ENCODE data around the gene NR5A2. TPM values are rescaled to one million over a fixed set of nuclear protein-coding genes. Genes with fewer than 3 reads are reported as not detected.

The NR5A2 gene
- total and polyA plus RNA-seq, 4 donors, result 1.7 to 3.4 (median 2.3) TPM

DNA sequence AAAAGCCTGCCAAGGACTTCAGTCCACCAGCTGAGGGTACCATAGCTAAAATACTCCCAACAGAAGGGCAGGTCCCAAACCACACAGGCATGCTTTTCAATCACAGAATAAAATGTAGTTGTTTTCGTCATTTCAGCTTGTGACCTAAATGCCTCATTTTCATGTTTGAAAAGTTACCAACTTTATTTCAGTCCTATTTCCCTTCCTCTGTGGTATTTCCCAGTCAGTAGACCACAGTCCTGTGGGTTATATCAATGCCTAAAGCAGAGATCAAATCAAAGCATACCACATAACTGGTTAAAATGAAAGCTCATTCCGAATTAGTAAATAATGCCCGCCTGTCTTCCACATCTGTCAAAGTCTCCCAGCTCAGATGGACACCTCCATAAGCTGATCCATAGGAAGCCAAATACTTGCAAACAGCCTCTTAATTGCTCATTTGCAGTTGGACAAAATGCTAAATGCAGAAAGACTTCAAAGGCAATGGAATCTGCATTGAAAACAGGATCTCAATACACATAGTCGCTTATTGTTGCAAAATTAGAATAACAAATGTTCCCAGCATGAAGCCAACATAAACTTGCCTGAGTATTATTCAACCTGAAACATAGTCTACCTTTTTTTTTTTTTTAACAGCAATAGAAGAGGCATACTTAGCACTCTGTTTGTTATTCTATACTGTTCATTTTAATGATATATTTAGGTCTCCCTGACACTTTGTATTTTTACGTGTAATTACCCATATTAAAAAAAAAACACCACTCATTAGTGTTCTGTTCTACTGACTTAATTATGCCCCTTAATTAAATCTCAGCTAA lies 53.9 kb downstream of the NR5A2 start:
- H3K27ac ChIP-seq (ENCODE audit: low read depth, low read length), result no peak overlapping the region
- H3K4me1 ChIP-seq (ENCODE audit: control insufficient read depth, insufficient read depth, low read length), result no peaks in the 10 kb centered on the region
- no peaks in the 10 kb centered on the region for H3K36me3 ChIP-seq (ENCODE audit: control insufficient read depth, insufficient read depth, low read length)
- peak in 2 of 6 donors; percentile 29 to 31 for DNase-seq (ENCODE audit: low read depth in 4 of 6, low spot score in 6 of 6)
- H3K4me3 ChIP-seq (ENCODE audit: low read depth, low read length), result no peak overlapping the region
- peaks cover 15% of the 10 kb centered on the region for H3K27me3 ChIP-seq (ENCODE audit: control insufficient read depth, insufficient read depth, low read length)
- WGBS (ENCODE audit: insufficient coverage), result 27% methylated on average over 3 of the region's 5 CpGs
- no peaks in the 10 kb centered on the region for H3K9me3 ChIP-seq (ENCODE audit: control insufficient read depth, insufficient read depth, low read length)

GRCh38 chr1:200081969-200082245 lies 54.4 kb downstream of the NR5A2 start:
- Histone ChIP-seq H3K4me1 (ENCODE audit: control insufficient read depth, insufficient read depth, low read length) (no peaks in the 10 kb centered on the region), H3K27me3 (ENCODE audit: control insufficient read depth, insufficient read depth, low read length) (peaks cover 15% of the 10 kb centered on the region), H3K36me3 (ENCODE audit: control insufficient read depth, insufficient read depth, low read length) (no peaks in the 10 kb centered on the region), H3K27ac (ENCODE audit: low read depth, low read length) (no peak overlapping the region), H3K9me3 (ENCODE audit: control insufficient read depth, insufficient read depth, low read length) (no peaks in the 10 kb centered on the region), H3K4me3 (ENCODE audit: low read depth, low read length) (no peak overlapping the region)
- peak in 2 of 6 donors; percentile 9 to 36 for DNase-seq (ENCODE audit: low read depth in 4 of 6, low spot score in 6 of 6)
- WGBS (ENCODE audit: insufficient coverage), result no CpG with 5 or more reads among the region's 3 CpGs

GRCh38 chr1:200082329-200082728 lies 54.8 kb downstream of the NR5A2 start:
- H3K27me3 ChIP-seq (ENCODE audit: control insufficient read depth, insufficient read depth, low read length), result peaks cover 15% of the 10 kb centered on the region
- no peak overlapping the region for H3K27ac ChIP-seq (ENCODE audit: low read depth, low read length)

GRCh38 chr1:200090252-200091159 lies 63.0 kb downstream of the NR5A2 start:
- H3K4me1 ChIP-seq (ENCODE audit: control insufficient read depth, insufficient read depth, low read length), result no peaks in the 10 kb centered on the region
- H3K4me3 ChIP-seq (ENCODE audit: low read depth, low read length), result no peak overlapping the region
- no peak overlapping the region for H3K27ac ChIP-seq (ENCODE audit: low read depth, low read length)
- WGBS (ENCODE audit: insufficient coverage), result no CpG with 5 or more reads among the region's 5 CpGs
- DNase-seq (ENCODE audit: low read depth in 4 of 6, low spot score in 6 of 6), result no peak
- no peaks in the 10 kb centered on the region for H3K27me3 ChIP-seq (ENCODE audit: control insufficient read depth, insufficient read depth, low read length)
- no peaks in the 10 kb centered on the region for H3K36me3 ChIP-seq (ENCODE audit: control insufficient read depth, insufficient read depth, low read length)
- H3K9me3 ChIP-seq (ENCODE audit: control insufficient read depth, insufficient read depth, low read length), result no peaks in the 10 kb centered on the region

More at GRCh38 chr1:200082329-200082728, 54.8 kb downstream of the NR5A2 start:
- Histone ChIP-seq H3K36me3 (ENCODE audit: control insufficient read depth, insufficient read depth, low read length) (no peaks in the 10 kb centered on the region), H3K4me3 (ENCODE audit: low read depth, low read length) (no peak overlapping the region), H3K4me1 (ENCODE audit: control insufficient read depth, insufficient read depth, low read length) (no peaks in the 10 kb centered on the region), H3K9me3 (ENCODE audit: control insufficient read depth, insufficient read depth, low read length) (no peaks in the 10 kb centered on the region)
- WGBS (ENCODE audit: insufficient coverage), result no CpG with 5 or more reads among the region's 2 CpGs
- no peak for DNase-seq (ENCODE audit: low read depth in 4 of 6, low spot score in 6 of 6)

DNA sequence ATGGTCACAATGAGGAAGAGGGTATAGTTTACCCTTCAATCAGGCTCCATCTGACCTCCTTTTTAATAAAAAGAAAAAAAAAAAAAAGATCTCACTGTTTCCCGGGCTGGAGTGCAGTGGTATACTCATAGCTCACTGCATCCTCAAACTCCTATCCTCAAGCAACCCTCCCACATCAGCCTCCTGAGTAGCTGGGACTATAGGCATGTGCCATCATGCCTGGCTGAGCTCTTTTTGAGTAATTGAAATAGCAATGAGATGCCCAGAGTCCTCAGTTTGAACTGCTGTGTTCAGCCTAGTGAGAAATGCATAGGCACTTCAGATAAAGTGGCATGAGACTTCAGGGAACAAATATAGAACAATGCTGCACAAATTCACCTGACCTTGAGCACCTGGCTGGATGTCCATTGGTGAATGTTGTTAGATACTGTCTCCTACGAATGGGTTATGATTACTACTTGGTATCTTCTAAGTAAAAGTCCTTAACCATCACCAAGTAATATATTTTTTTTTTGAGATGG lies 67.6 kb downstream of the NR5A2 start:
- Histone ChIP-seq H3K27ac (ENCODE audit: low read depth, low read length) (no peak overlapping the region), H3K9me3 (ENCODE audit: control insufficient read depth, insufficient read depth, low read length) (no peaks in the 10 kb centered on the region), H3K36me3 (ENCODE audit: control insufficient read depth, insufficient read depth, low read length) (no peaks in the 10 kb centered on the region), H3K4me1 (ENCODE audit: control insufficient read depth, insufficient read depth, low read length) (no peaks in the 10 kb centered on the region), H3K27me3 (ENCODE audit: control insufficient read depth, insufficient read depth, low read length) (no peaks in the 10 kb centered on the region), H3K4me3 (ENCODE audit: low read depth, low read length) (no peak overlapping the region)
- DNase-seq (ENCODE audit: low read depth in 4 of 6, low spot score in 6 of 6), result no peak
- no CpG with 5 or more reads among the region's 2 CpGs for WGBS (ENCODE audit: insufficient coverage)

GRCh38 chr1:200096774-200097173 lies 69.3 kb downstream of the NR5A2 start:
- no peaks in the 10 kb centered on the region for H3K9me3 ChIP-seq (ENCODE audit: control insufficient read depth, insufficient read depth, low read length)
- no peak overlapping the region for H3K27ac ChIP-seq (ENCODE audit: low read depth, low read length)
- no peak overlapping the region for H3K4me3 ChIP-seq (ENCODE audit: low read depth, low read length)
- H3K27me3 ChIP-seq (ENCODE audit: control insufficient read depth, insufficient read depth, low read length), result no peaks in the 10 kb centered on the region
- no peak for DNase-seq (ENCODE audit: low read depth in 4 of 6, low spot score in 6 of 6)
- no peaks in the 10 kb centered on the region for H3K36me3 ChIP-seq (ENCODE audit: control insufficient read depth, insufficient read depth, low read length)
- no CpG with 5 or more reads among the region's 3 CpGs for WGBS (ENCODE audit: insufficient coverage)
- no peaks in the 10 kb centered on the region for H3K4me1 ChIP-seq (ENCODE audit: control insufficient read depth, insufficient read depth, low read length)

DNA sequence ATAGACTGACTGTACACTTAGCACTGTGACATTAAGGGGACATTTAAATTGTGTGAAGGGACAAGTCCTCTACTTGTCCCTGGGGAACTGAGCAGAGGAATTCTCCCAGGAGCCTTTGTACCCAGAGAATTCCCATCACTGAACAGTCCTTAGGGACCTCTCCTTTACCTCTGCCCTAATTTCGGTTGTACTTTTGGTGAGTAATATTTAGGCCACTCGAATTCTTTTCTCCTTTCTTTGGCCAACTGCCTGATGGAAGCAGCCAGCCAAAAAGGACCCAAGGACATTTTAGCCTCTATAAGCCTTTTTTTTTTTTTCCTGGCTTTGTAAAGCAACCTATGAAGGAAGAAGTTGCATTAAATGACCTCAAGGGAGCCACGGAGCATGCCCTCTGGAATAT lies 71.5 kb downstream of the NR5A2 start:
- H3K9me3 ChIP-seq (ENCODE audit: control insufficient read depth, insufficient read depth, low read length), result no peaks in the 10 kb centered on the region
- WGBS (ENCODE audit: insufficient coverage), result no CpG with 5 or more reads among the region's 3 CpGs
- no peak overlapping the region for H3K27ac ChIP-seq (ENCODE audit: low read depth, low read length)
- no peaks in the 10 kb centered on the region for H3K36me3 ChIP-seq (ENCODE audit: control insufficient read depth, insufficient read depth, low read length)
- DNase-seq (ENCODE audit: low read depth in 4 of 6, low spot score in 6 of 6), result no peak
- H3K4me1 ChIP-seq (ENCODE audit: control insufficient read depth, insufficient read depth, low read length), result no peaks in the 10 kb centered on the region
- no peaks in the 10 kb centered on the region for H3K27me3 ChIP-seq (ENCODE audit: control insufficient read depth, insufficient read depth, low read length)
- no peak overlapping the region for H3K4me3 ChIP-seq (ENCODE audit: low read depth, low read length)

DNA sequence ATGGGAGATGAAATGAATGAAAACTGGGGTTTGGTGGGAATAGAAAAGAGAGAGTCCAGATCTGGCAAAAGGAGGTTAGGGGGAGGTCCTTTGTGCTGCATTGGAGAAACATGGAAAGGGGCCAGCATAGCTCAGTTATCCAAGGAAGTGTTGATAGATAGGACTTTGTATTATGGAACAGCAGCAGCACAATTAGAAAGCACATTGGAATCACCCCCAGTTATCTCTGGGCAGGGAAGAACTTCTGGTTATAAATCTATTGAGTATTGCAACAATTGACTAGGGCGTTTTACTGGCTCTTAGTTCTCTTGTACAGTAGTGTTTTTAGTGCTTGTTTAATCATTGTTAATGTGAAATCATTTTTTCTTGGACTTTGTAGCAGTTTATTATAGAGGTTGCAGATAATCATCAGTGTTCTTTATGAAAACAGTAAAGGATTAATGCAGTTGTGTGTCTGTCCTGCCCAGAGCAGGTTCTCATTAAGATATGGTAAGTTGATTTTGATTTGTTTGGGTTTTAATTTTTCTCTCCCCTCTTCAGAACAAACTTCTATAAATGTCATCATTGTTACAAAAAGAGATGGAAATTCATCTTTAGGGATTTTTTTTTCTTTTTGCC lies 76.6 kb downstream of the NR5A2 start:
- Histone ChIP-seq H3K9me3 (ENCODE audit: control insufficient read depth, insufficient read depth, low read length) (no peaks in the 10 kb centered on the region), H3K36me3 (ENCODE audit: control insufficient read depth, insufficient read depth, low read length) (no peaks in the 10 kb centered on the region), H3K4me1 (ENCODE audit: control insufficient read depth, insufficient read depth, low read length) (no peaks in the 10 kb centered on the region), H3K4me3 (ENCODE audit: low read depth, low read length) (no peak overlapping the region), H3K27ac (ENCODE audit: low read depth, low read length) (no peak overlapping the region), H3K27me3 (ENCODE audit: control insufficient read depth, insufficient read depth, low read length) (no peaks in the 10 kb centered on the region)
- WGBS (ENCODE audit: insufficient coverage), result 71% methylated on average over 1 of the region's 1 CpG
- no peak for DNase-seq (ENCODE audit: low read depth in 4 of 6, low spot score in 6 of 6)

DNA sequence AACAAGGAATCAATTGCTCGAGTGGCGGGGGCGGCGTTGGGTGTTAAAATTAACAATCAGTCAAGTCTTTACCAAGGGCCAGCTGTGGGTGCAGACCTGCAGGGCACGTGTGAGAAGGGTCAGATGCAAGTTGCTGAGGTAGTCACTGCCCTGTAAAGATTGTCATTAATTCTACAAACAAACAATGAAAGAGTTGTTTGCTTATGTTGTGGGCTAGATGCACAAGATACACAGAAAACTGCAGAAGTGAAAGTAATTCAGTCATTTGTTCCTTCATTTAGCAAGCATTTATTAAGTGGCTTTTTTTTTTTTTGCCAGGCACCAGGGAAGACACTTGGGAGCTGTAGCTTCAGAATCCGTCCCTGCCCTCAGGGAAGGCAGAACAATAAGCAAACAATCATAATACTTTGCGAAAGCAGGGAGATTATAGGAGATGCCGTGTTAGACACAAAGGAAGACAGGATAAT lies 79.5 kb downstream of the NR5A2 start:
- peak in 1 of 6 donors; percentile 36 for DNase-seq (ENCODE audit: low read depth in 4 of 6, low spot score in 6 of 6)
- Histone ChIP-seq H3K36me3 (ENCODE audit: control insufficient read depth, insufficient read depth, low read length) (no peaks in the 10 kb centered on the region), H3K4me1 (ENCODE audit: control insufficient read depth, insufficient read depth, low read length) (no peaks in the 10 kb centered on the region), H3K27me3 (ENCODE audit: control insufficient read depth, insufficient read depth, low read length) (no peaks in the 10 kb centered on the region), H3K9me3 (ENCODE audit: control insufficient read depth, insufficient read depth, low read length) (no peaks in the 10 kb centered on the region), H3K4me3 (ENCODE audit: low read depth, low read length) (no peak overlapping the region), H3K27ac (ENCODE audit: low read depth, low read length) (no peak overlapping the region)
- WGBS (ENCODE audit: insufficient coverage), result 20% methylated on average over 2 of the region's 8 CpGs
